HL-60 (cell line): ENCODE data around the gene COPZ1.

Source experiments
- microRNA-seq: library from miRNA; unstranded; fragments of <30 nt; microRNA quantifications from one replicate; pipeline ENCODE4, GENCODE V29; 2018

Gene COPZ1

Small RNA genes within 50 kb of the gene (microRNA-seq; reads per million reads assigned to microRNA genes)
- gene MIR148B, result 652 reads per million, percentile 85 among the genes with 10 or more reads in this experiment
